ENCODE results near the gene KCNAB2. TPM values are rescaled to one million over a fixed set of nuclear protein-coding genes. Genes with fewer than 3 reads are reported as not detected.

KCNAB2 gene
- total RNA-seq, 1 experiment from 2014 or later, result 28.5 TPM

DNA sequence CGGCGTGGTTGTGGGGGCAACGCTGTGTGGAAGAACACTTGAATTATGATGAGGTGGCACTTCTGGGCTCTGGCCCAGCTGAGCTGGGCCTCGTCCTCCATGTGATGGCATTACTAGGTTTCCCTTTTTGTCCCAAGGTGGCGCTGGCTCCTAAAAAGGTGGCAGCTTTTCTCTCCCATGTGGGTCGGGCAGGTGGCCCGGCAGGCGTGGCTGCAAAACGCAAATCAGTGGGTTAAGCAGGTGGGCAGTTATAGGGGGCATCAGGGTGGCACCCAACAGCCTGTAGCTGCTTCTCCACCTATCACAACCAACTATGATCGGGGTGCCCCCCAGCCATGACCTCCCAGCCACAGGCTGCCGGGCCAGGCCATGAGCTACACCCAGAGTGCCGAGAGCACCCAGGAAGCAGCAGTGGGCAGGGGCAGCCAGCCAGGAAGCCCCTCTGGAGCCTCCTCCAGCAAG, 59.6 kb downstream of the KCNAB2 start:
- Histone ChIP-seq H3K27me3 (ENCODE audit: low read length) (no peaks in the 10 kb centered on the region), H3F3A (ENCODE audit: low read length, unreplicated experiment) (no peaks in the 10 kb centered on the region), H3K9ac (ENCODE audit: low read length) (no peak overlapping the region), H2AFZ (ENCODE audit: low read length) (no peak overlapping the region), H3K4me2 (ENCODE audit: low read length) (no peak overlapping the region), H4K20me1 (ENCODE audit: low read length) (no peaks in the 10 kb centered on the region), H3K36me3 (ENCODE audit: low read depth, low read length) (no peaks in the 10 kb centered on the region), H3K4me1 (ENCODE audit: insufficient read depth, low read length) (peaks cover 4% of the 10 kb centered on the region; the same call in 1 of the 2 replicates), H3K27ac (ENCODE audit: low read length) (no peak overlapping the region), H3K9me3 (ENCODE audit: low read length) (no peaks in the 10 kb centered on the region), H3K9me2 (replicated peaks; ENCODE audit: low read length) (no peaks in the 10 kb centered on the region), H3K79me2 (ENCODE audit: low read length) (no peaks in the 10 kb centered on the region), H3K4me3 (ENCODE audit: low read length) (no peak overlapping the region)
- no peak for TF ChIP-seq EZH2phosphoT487 (IDR thresholded peaks at IDR 0.05; ENCODE audit: borderline replicate concordance, low read length)
- TF ChIP-seq, protein P1, sequence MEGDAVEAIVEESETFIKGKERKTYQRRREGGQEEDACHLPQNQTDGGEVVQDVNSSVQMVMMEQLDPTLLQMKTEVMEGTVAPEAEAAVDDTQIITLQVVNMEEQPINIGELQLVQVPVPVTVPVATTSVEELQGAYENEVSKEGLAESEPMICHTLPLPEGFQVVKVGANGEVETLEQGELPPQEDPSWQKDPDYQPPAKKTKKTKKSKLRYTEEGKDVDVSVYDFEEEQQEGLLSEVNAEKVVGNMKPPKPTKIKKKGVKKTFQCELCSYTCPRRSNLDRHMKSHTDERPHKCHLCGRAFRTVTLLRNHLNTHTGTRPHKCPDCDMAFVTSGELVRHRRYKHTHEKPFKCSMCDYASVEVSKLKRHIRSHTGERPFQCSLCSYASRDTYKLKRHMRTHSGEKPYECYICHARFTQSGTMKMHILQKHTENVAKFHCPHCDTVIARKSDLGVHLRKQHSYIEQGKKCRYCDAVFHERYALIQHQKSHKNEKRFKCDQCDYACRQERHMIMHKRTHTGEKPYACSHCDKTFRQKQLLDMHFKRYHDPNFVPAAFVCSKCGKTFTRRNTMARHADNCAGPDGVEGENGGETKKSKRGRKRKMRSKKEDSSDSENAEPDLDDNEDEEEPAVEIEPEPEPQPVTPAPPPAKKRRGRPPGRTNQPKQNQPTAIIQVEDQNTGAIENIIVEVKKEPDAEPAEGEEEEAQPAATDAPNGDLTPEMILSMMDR (conservative IDR thresholded peaks at IDR 0.05; ENCODE audit: low read depth, low read length), result peak; percentile 67
- peak; percentile 75 for DNase-seq
- BruUV-seq (replicated peaks), result no TSS peak
- peak; percentile 52 for ATAC-seq
- intact Hi-C loops (cut with micrococcal nuclease), result no loop called here
- ChIA-PET POLR2A (ENCODE audit: unreplicated experiment) (interaction anchor here (0.7 kb wide), 1 partner anchor 130 kb away, joined by 4 read pairs; no protein-coding TSS in a partner anchor), CTCF (interaction anchor here (0.5 to 1.3 kb wide), 7 partner anchors 53 to 139 kb away, joined by 3 to 7 read pairs (median 3); no protein-coding TSS in a partner anchor)

DNA sequence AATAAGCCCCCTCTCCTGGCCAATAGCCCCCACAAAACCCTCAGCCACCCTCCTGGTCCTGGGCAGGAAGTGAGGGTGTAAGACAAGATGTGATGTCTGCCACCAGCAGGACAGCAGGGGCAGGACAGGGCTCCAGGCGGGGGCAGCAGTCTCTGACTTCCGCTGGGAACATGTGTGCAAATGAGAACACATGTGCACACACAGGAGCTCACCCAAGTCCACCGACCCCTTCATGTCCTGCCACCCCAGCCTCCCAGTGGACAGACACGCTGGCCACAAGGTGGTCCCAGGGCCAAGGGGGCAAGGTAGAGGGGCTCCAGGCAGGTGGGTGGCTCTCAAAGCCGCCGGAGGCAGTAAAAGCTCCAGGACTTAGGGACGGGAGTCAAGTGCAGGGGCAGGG, 60.1 kb downstream of the KCNAB2 start:
- no peak for DNase-seq
- BruUV-seq (replicated peaks), result no TSS peak
- TF ChIP-seq EZH2 (IDR thresholded peaks at IDR 0.05; ENCODE audit: low read length, unreplicated experiment) (no peak), EZH2phosphoT487 (IDR thresholded peaks at IDR 0.05; ENCODE audit: borderline replicate concordance, low read length) (no peak)
- TF ChIP-seq, protein P1 (conservative IDR thresholded peaks at IDR 0.05; ENCODE audit: low read depth, low read length), result no peak
- no peaks in the 10 kb centered on the region for H4K20me1 ChIP-seq (ENCODE audit: low read length)
- H3K27me3 ChIP-seq (ENCODE audit: low read length), result no peaks in the 10 kb centered on the region
- no peak overlapping the region for H2AFZ ChIP-seq (ENCODE audit: low read length)
- intact Hi-C loops (cut with micrococcal nuclease), result no loop called here
- H3K79me2 ChIP-seq (ENCODE audit: low read length), result no peaks in the 10 kb centered on the region
- H3K4me2 ChIP-seq (ENCODE audit: low read length), result no peak overlapping the region
- POLR2A ChIA-PET (ENCODE audit: unreplicated experiment), result interaction anchor here (0.7 kb wide), 1 partner anchor 129 kb away, joined by 4 read pairs; no protein-coding TSS in a partner anchor
- CTCF ChIA-PET, result interaction anchor here (0.6 to 1.3 kb wide), 4 partner anchors 66 to 139 kb away, joined by 3 to 7 read pairs (median 5); no protein-coding TSS in a partner anchor
- H3K9me2 ChIP-seq (replicated peaks; ENCODE audit: low read length), result no peaks in the 10 kb centered on the region
- no peaks in the 10 kb centered on the region for H3K9me3 ChIP-seq (ENCODE audit: low read length)
- H3F3A ChIP-seq (ENCODE audit: low read length, unreplicated experiment), result no peaks in the 10 kb centered on the region
- ATAC-seq, result no peak
- no peak overlapping the region for H3K4me3 ChIP-seq (ENCODE audit: low read length)
- no peak overlapping the region for H3K27ac ChIP-seq (ENCODE audit: low read length)
- peaks cover 4% of the 10 kb centered on the region; the same call in 1 of the 2 replicates for H3K4me1 ChIP-seq (ENCODE audit: insufficient read depth, low read length)
- H3K36me3 ChIP-seq (ENCODE audit: low read depth, low read length), result no peaks in the 10 kb centered on the region
- no peak overlapping the region for H3K9ac ChIP-seq (ENCODE audit: low read length)

DNA sequence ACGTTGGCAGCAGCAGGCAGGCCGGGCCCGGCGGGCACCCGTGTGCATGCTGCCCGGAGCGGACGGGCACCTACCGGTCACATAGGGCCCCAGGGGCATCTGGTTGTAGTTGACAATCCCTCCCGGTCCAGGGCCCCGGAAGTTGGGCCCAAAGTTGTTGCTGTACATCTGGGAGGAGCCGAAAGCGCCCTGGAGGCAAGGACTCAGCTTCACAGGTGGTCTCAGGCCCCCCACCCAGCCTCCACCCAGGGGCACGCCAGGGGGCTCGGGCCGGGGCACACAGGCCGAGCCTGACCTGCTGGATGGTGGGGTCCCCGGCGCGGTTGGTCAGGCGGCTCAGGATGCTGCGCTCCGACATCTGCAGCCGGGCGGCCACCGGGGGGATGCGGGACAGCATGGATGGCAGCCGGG, 60.6 kb downstream of the KCNAB2 start:
- CTCF ChIA-PET, result interaction anchor here (1.2 kb wide), 1 partner anchor 99 kb away, joined by 3 read pairs; no protein-coding TSS in a partner anchor
- DNase-seq, result no peak
- Histone ChIP-seq H3K4me3 (ENCODE audit: low read length) (no peak overlapping the region), H3F3A (ENCODE audit: low read length, unreplicated experiment) (no peaks in the 10 kb centered on the region), H3K9me2 (replicated peaks; ENCODE audit: low read length) (no peaks in the 10 kb centered on the region), H3K9me3 (ENCODE audit: low read length) (no peaks in the 10 kb centered on the region), H3K27ac (ENCODE audit: low read length) (no peak overlapping the region), H2AFZ (ENCODE audit: low read length) (no peak overlapping the region), H3K9ac (ENCODE audit: low read length) (no peak overlapping the region), H3K79me2 (ENCODE audit: low read length) (no peaks in the 10 kb centered on the region), H3K4me2 (ENCODE audit: low read length) (no peak overlapping the region), H3K4me1 (ENCODE audit: insufficient read depth, low read length) (peaks cover 4% of the 10 kb centered on the region; the same call in 1 of the 2 replicates), H3K36me3 (ENCODE audit: low read depth, low read length) (no peaks in the 10 kb centered on the region), H3K27me3 (ENCODE audit: low read length) (no peaks in the 10 kb centered on the region), H4K20me1 (ENCODE audit: low read length) (no peaks in the 10 kb centered on the region)
- no peak for ATAC-seq
- BruUV-seq (replicated peaks), result no TSS peak
- intact Hi-C loops (cut with micrococcal nuclease), result no loop called here
- POLR2A ChIA-PET (ENCODE audit: unreplicated experiment), result no interaction called here
- TF ChIP-seq, protein P1 (conservative IDR thresholded peaks at IDR 0.05; ENCODE audit: low read depth, low read length), result no peak
- no peak for TF ChIP-seq EZH2 (IDR thresholded peaks at IDR 0.05; ENCODE audit: low read length, unreplicated experiment)
- no peak for TF ChIP-seq EZH2phosphoT487 (IDR thresholded peaks at IDR 0.05; ENCODE audit: borderline replicate concordance, low read length)
